GM18868 (cell line): Measurements from ENCODE around the gene CERS5.
A peak's percentile ranks its signal among the peaks of the same experiment; 100 is the strongest.
"Not testable (repeated sequence)": the region's sequence is repeated elsewhere in the genome, so short reads cannot be mapped to it uniquely, and the experiment has no call there.

Source experiments
- ATAC-seq: cut with Tn5 transposase; IDR thresholded peaks from one replicate; pipeline ENCODE4 v1.9.1; 2021; ENCODE audit warnings: mild to moderate bottlenecking, moderate library complexity; ENCODE audit not compliant: unreplicated experiment

The CERS5 gene

DNA sequence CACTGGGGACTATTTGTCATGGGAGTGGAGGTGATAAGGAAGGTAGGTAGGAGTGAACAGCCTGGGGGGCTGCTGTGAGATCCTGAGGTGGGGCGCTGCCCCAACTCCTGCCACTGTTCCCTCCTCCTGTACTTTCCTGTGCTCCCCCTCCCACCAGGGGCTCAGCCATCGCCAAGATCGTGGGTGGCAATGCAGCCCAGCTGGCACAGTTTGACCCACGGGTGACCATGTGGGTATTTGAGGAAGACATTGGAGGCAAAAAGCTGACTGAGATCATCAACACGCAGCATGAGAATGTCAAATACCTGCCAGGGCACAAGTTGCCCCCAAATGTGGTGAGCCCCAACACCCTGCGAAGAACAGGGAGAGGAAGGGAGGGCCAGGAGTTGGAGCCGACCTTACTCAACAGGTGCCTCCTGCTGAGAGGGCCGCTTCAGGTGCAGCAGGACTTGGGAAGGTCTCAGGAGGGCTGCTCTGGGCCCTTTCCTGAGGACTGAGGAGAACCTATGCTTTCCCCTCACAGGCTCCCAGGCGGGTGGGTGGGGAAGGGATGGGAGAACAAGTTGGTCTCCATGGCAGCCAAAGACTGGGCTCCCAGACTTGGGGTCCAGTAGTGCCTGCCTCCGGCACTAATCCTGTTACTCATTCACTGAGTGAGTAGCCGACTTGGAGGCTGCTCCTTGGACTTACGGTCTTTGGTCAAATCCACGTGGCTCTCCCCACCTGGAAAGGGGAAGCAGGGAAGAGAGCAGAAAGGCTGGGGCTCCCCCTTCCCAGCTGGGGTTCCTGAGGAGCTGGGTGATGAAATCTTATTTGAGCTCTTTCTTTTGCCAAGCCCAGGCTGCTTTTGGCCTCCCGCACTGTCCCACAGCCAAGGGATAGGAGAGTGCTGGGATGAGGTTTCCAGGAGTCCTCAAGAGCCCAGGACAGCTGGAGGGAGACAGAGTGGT is 62.5 kb downstream of the CERS5 start:
- ATAC-seq, result no peak

DNA sequence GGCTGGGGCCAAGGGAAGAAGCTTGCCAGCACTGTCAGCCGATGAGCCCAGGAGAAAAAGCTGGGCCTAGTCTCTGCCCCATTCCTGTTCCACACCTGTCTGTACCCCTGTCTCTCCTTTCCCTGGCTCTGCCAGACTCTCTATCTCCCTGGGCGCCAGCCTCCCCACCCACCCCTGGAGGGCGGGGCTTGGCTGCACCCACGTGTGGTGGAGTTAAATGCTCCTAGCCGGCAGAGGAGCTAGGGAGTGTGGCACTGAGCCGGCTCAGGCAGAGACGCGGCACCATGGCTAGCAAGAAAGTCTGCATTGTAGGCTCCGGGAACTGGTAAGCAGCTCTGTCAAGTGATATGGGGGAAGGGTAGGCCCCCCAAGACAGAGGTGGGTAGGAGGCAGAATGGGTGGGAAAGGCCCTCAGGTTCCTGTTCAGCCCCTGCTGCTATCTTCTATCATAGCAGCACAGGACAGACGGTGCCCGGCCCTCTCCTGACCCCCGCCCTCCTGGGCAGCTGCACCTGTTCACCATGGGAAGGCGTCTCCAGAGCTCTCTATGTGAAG is 63.3 kb downstream of the CERS5 start, which contains the start of gene GPD1:
TSS of gene GPD1 (plus strand) at position 242 of the 555 bp plus-strand sequence. CDS start at position 285, 43 bp downstream.
- ATAC-seq, result no peak

DNA sequence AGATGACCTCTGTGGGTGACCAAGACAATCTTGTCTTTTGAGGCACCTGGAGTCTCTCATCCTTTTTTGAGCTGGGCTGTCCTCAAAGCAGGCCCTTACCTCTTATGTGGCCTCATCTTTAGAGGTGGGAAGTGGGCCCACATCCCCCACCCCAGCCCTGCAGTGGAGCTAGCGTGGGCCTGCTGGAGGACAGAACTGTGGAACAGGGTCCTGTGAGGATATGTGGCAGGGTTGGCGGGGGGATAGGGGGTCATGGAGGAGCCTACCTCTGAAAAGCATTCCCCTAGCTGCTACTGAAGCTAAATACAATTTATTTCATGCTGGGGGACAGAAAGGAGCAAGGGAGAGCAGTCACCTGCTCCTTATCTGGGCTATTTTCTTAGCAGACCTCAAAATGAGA is 63.8 kb downstream of the CERS5 start:
- ATAC-seq, result no peak

DNA sequence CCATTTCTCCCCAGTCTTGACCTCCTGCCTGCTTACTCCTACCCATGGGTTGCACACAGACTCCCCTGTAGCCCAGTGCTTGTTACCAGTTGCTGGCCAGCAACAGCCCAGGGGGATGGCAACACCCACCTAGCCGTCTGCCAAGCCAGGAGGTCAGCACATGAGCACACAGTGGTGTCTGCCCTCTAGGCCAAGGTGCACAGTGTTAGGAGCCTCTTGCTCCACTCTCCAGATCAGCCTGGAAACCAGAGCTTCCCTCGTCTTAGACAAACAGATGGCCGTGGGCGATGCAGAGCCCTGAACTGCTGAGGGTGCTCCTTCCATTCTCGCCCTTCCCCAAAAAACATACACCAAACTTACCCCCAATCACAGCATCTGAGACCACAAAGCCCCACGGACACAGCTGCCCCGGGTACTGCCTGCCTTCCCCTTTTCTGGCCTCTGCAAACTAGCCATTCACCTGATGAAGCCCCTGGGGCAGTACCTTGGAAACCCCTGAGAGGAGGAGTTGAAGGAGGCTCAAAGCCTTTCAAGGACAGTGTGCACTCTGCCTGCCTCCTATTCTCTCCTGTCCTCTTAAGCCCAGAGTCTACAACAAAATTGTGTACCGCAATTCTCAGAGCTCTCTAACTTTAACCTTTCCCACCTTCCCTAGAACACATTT is 64.4 kb downstream of the CERS5 start:
- no peak for ATAC-seq

DNA sequence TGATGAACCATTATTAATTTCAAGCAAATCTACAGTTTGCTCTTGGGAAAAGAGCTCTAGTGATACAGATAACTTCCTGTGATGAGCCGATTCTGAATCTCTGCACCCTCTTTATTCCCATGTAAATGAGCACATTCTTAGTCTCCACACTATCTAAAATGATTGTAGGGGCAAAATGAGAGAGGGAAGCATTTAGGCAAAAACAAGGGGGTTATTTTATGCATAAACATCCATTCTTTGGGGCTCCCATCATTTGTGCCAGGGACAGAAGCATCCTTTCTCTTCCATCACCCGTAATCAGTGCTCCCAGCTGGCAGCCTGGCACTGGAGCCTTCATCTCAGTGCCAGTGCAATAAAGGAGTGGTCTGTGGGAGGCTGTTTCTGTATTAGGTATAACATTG is 65.0 kb downstream of the CERS5 start:
- ATAC-seq, result no peak

DNA sequence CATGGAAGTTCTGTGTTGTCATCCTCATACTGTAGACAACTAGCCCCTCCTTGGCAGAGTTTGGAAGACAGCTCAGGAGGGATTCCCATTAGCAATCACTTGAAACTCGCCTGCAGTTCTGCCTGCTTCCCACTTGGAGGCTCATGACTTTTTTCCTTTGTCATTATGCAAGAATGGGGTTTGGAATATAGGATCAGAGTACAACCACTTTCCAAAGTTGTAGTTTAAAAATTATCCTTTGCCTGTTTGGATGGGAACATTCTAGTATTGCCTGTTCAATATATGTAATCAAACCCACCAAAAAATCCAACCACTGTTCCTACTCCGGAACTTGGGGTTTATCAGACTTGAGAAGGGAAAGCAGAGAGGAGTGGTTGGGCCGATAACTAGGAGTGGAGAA is 65.5 kb downstream of the CERS5 start:
- ATAC-seq, result no peak

DNA sequence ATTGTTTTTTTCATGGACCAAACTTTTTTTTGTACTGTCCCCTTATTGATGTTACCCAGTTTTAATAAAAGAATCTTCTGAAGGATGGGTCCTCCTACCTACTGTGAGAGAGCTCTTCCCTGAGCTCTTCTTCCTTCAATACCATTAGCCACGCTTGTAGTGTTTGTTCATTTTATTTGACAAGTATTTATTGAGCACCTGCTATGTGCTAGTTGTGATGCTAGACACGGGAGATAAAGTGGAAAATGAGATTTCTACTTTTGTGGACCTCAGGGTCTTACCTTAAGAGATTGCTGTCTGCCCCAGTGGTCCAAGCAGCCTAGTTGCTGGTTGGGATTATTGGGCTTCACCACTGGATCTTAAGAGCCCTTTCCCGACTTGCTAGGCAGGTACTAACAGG is 66.6 kb downstream of the CERS5 start:
- no peak for ATAC-seq

DNA sequence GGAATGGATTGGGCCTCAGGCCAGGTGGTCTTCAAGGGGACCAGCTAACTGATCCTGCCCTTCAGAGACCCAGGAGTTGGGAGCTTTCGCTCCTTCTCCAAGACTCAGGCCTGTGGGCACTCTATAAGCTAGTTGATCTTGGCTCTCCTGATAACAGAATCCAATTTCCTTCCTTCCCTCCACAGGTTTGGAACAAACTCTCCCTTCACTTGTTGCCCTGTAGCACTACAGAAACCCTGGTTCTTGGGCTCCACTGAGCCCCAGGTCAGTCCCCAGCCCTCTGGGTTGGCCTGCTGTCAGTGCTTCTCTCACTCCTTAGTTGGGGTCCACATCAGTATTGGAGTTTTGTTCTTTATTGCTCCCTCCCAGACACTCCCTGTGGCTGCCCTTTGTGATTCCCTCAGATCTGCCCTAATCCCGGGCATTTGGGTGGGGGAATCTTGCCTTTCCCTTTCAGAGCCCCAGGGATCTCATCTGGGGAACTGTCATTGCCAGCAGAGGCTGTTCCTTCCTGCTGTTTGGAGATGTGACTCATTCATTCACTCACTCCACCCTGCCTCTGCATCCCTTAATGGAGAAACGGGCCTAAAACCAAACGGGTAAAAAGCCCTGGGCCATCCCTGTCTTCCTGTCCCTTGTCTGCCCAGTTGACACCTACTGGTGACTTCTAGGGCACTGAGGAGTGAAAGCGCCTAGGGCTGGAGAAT is 67.7 kb downstream of the CERS5 start:
- no peak for ATAC-seq

DNA sequence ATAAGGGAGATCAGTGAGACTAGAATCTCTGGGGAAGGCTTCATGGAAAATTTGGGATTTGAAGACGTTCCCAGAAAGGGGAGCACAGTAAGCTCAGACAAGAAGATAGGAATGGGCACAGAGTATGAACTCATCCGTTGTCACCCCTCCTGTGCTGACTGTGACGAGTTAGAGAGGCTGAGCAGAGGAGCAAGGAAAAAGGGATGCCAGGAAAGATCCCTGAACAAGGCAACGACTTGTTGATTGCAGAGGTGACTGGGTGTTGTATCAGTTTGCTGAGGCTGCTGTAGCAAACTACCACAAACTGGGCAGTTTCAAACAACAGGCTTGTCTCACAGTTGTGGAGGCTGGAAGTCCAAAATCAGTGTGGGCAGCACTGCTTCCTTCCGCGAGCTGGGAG is 69.2 kb downstream of the CERS5 start:
- no peak for ATAC-seq

DNA sequence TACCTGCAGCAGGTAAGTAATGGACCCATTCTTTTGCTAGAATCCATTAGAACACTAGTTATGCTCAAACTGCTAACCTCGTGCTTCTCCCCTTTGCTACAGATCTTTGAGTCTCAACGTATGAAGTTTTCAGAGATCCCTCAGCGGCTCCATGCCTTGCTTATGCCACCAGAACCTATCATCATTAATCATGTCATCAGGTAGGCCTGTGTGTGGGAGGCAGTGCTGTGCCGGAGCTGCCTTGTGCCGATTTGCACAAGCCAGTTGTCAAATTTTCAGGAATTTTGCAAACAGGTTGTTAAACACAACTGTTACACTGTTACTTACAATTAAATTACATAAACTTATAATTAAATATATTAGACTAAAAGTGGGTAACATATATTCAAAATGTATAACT is 76.8 kb downstream of the CERS5 start:
- no peak for ATAC-seq

DNA sequence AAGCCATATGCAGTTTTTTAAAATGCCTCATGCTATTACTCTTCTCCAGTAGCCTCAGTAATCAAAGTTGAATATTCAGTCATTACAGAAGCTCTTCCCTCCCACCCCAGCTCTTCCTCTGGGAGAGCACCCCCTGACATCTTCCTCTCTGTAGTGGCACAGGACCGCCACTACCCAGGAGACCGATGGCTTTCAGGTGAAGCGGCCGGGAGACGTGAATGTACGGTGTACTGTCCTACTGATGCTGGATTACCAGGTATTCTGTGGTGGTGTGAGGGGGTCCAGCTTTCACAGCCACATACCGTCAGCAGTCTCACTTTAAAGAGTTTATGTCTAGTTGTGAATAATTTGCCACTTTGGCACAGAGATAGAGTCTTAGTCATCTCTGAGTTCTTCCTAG is 77.4 kb downstream of the CERS5 start:
- no peak for ATAC-seq

DNA sequence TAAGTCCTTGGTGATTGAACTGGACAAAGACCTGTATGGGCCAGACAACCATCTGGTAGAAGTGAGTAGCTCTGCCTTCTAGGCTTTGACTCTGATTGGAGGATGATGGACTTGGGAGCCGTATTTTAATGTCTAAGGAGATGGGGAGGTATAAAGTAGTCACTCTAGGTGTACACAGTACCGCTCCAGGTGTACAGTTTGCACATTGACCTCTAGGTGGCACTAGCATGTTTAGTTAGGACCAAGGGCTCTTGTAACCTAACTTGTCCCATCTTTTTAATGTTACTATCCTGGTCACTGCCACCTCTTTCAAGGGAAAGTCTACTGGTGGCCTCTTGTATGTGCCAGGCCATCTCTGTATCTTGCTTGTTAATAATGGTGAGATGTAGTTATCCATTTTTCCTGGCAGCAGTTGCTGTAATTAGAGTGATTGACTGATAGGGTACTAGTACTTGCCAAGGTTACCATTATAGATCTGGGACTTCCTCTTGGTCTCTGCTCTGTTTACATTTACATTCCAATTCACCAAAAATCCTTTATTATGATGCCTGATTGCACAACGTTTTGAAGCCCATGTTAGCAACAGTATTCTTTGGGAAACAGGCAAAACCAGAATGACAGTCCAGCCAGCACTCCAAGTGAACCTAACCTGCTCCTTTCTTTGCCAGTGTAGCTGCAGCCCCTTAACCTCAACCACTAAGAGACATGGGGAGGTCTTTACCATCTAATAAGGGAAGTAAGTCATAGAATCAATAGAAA is 78.4 kb downstream of the CERS5 start:
- ATAC-seq, result peak; percentile 36

DNA sequence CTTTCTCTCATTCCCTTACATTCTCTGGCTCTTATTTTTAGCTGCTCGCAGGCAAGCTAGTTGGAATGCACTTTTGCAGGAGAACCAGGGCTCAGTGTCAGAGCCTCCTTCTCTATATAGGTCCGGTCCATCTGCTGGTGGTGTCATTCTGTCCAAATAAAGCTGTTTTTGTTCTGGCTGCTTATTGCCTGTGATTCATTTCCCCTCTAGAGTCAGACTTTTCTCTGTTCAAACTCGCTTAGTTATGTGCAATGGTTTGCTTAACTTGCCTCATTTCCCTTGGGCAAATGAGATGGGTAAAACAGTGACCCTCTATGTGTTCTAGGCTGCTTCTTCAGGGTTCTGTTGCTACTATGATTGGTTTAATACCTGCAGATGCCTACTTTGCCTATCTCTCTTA is 79.2 kb downstream of the CERS5 start:
- no peak for ATAC-seq

DNA sequence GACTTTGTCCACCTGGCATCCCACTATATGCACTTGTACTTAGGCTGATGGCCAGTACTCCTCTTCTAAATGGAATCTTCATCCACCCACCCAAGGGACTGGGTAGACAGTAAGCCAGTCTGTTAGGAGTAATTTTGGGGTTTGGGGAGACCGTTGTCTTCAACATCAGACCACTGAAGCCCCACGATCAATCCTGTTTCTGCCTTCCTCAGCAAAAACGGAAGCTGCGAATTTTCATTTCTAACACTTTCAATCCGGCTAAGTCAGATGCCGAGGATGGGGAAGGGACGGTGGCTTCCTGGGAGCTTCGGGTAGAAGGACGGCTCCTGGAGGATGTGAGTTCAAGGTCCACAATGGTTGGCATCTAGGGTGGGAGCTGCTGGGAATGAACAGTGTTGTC is 80.0 kb downstream of the CERS5 start:
- no peak for ATAC-seq

DNA sequence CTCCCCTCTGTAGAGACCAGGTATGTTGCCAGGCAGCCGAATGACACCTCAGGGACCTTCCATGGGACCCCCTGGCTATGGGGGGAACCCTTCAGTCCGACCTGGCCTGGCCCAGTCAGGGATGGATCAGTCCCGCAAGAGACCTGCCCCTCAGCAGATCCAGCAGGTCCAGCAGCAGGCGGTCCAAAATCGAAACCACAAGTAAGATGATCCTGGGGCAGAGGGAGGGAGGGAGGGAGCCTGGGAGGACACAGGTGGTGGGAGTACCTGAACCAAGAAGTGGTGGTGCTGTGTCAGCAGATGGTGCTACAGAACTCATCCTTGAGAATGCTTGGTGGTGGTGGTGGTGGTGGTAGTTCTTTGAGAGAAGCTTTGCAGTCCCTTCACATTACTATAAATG is 81.0 kb downstream of the CERS5 start:
- no peak for ATAC-seq

DNA sequence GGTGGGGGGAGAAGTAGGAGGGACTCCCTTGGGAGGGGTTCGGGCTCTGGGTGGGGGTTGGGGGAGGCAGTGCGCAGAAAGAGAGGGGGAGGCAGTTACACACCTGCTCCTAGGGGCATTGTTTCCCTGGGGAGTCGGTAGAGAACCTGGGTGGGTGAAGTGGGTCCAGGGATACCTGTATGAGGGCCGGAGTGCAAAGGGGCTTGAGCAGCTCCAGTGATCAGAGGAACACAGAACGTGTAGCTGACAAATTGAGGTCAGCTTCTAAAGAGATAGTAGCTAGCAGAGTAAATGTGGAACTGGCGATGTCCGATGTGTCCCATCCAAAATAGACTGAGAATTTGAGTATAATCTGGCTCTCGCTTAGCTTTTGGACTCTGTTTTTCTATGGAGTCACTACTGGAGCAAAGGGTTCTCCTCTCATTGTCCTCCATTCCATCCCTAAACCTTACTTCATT is 81.5 kb downstream of the CERS5 start:
- ATAC-seq, result peak; percentile 15

DNA sequence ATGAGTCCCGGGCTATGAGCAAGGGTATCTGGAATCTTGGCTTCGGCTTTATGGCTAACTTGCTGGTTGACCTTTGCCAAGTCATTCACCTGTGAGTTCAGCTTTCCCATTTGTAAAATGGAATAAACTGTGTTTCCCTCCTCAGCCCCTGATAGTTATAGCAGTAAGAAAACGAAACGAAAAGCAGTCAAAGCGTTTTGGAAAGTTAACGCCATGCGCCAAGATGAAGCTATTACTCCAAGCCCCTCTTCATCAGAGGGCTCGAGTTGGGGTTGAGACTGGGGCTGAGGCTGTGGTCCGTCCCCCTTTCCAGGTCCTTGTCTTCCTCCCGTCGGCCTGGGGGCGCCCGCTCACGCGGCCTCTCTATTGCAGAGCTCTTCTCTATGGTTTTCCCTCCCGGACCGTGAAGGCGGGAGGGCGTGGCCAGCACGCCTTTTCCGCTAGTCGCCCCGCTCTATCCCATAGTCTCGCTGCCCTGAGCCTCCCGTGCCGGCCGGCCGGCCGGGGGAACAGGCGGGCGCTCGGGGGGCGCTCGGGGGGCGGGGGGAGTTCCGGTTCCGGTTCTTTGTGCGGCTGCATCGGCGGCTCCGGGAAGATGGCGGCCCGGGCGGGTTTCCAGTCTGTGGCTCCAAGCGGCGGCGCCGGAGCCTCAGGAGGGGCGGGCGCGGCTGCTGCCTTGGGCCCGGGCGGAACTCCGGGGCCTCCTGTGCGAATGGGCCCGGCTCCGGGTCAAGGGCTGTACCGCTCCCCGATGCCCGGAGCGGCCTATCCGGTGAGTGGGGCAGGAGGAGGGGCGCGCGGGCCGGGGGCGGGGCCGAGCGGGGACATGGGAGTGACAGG is 82.2 kb downstream of the CERS5 start, which contains the start of gene SMARCD1:
TSS of gene SMARCD1 (plus strand) at position 568 of the 840 bp plus-strand sequence. CDS start at position 596, 28 bp downstream.
- ATAC-seq, result peak; percentile 83

DNA sequence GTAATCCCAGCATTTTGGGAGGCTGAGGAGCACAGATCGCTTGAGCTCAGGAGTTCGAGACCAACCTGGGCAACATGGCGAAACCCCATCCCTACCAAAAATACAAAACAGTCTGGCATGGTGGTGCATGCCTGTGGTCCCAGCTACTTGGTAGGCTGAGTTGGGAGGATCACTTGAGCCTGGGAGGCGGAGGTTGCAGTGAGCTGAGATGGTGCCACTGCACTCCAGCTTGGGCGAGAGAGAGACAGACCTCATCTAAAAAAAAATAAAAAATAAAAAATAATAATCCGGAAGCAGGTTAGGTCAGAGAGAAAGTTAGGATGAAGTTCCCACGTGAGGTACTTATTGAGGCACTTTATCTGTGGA is 82.8 kb downstream of the CERS5 start:
- ATAC-seq, result not testable (repeated sequence)

DNA sequence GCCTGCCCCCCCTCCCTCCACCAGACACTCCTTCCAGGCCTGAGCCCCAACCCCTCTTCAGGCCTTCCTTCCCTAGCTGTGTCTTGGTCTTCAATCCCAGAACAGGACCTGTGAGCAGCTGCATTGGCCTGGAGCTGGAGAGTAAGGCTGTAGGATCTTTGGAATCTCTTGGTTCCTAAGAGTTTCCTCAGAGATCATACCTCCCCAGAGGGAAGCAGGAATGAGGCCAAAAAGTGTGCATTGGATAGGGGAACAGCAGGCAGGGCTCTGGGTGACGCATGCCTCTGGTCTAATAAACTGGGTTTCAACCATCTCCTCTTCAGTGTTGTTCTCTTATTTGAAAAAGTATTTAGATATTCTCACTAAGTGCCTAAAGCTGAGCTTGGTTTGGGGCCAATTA is 83.9 kb downstream of the CERS5 start:
- no peak for ATAC-seq
